Left renal cortex interstitium (tissue), 4 donors: ENCODE results near the gene TMEM40. TPM values are rescaled to one million over a fixed set of nuclear protein-coding genes. Genes with fewer than 3 reads are reported as not detected.
"Not testable (repeated sequence)": the region's sequence is repeated elsewhere in the genome, so short reads cannot be mapped to it uniquely, and the experiment has no call there.

ENCODE experiments used
- DNase-seq, 4 donors: peaks; one replicate each; pipeline ENCODE4 v3.0.0-alpha.2; 2013; ENCODE audit warnings: low read depth in 4 of 4, low spot score in 2 of 4, missing footprints in 1 of 4
- polyA plus RNA-seq, 4 donors: library from polyadenylated mRNA; unstranded; fragments of 120-200 nt; gene quantifications; one replicate each; pipeline ENCODE4 v1.2.1, GENCODE V29; 2013; ENCODE audit not compliant: insufficient read length in 4 of 4

TMEM40 gene
- polyA plus RNA-seq, 4 donors = 1.2 to 2.4 (median 1.7) TPM

- DNase-seq = no peak
These were observed 6.2 kb downstream of the TMEM40 start for GRCh38 chr3:12752809-12753208.

- DNase-seq = no peak
These were observed 7.0 kb downstream of the TMEM40 start for GRCh38 chr3:12752102-12752501.

GRCh38 chr3:12751571-12751970 is 7.5 kb downstream of the TMEM40 start:
- DNase-seq = no peak

- no peak for DNase-seq
These were observed 8.4 kb downstream of the TMEM40 start for GRCh38 chr3:12750658-12751071.

- no peak for DNase-seq
These were observed 8.8 kb downstream of the TMEM40 start for GRCh38 chr3:12750223-12750622.

GRCh38 chr3:12748477-12748876 is 10.6 kb downstream of the TMEM40 start:
- no peak for DNase-seq

GRCh38 chr3:12746419-12746818 is 12.6 kb downstream of the TMEM40 start:
- DNase-seq = no peak

- no peak for DNase-seq
These were observed 14.7 kb downstream of the TMEM40 start for GRCh38 chr3:12744326-12744725.

- DNase-seq = no peak
These were observed 15.5 kb downstream of the TMEM40 start for GRCh38 chr3:12743583-12743982.

- DNase-seq = no peak
These were observed 16.5 kb downstream of the TMEM40 start for GRCh38 chr3:12742330-12743107.

- no peak for DNase-seq
These were observed 17.9 kb downstream of the TMEM40 start for GRCh38 chr3:12741209-12741608.

GRCh38 chr3:12737833-12738232 is 21.2 kb downstream of the TMEM40 start:
- DNase-seq = no peak

GRCh38 chr3:12737319-12737718 is 21.7 kb downstream of the TMEM40 start:
- no peak for DNase-seq

- no peak for DNase-seq
These were observed 24.1 kb downstream of the TMEM40 start for GRCh38 chr3:12734960-12735359.

GRCh38 chr3:12733566-12733965 is 25.5 kb downstream of the TMEM40 start:
- DNase-seq = no peak

GRCh38 chr3:12730506-12731242 is 28.4 kb downstream of the TMEM40 start:
- DNase-seq = no peak

- peak in 2 of 4 donors; percentile 38 to 45 for DNase-seq
These were observed 29.9 kb downstream of the TMEM40 start for GRCh38 chr3:12729051-12729651.

GRCh38 chr3:12727937-12728336 is 31.1 kb downstream of the TMEM40 start:
- DNase-seq = no peak

- DNase-seq = no peak
These were observed 31.6 kb downstream of the TMEM40 start for GRCh38 chr3:12727481-12727880.

GRCh38 chr3:12725436-12725835 is 33.6 kb downstream of the TMEM40 start:
- no peak for DNase-seq

GRCh38 chr3:12724794-12725193 is 34.3 kb downstream of the TMEM40 start:
- no peak for DNase-seq

- not testable (repeated sequence) for DNase-seq
These were observed 35.7 kb downstream of the TMEM40 start for GRCh38 chr3:12723362-12723761.
